GM23248 (cell line): ENCODE measurements around the gene OAF.

Source experiments
- EZH2 ChIP-seq: fragments of 200-600 bp; sonication (generic); IDR thresholded peaks from 2 replicates; pipeline ENCODE4 v1.6.1; 2018; ENCODE audit warnings: antibody characterized with exemption, mild to moderate bottlenecking; ENCODE audit not compliant: insufficient read depth, poor library complexity, severe bottlenecking
- EZH2phosphoT487 ChIP-seq: fragments of 200-600 bp; sonication (generic); IDR thresholded peaks from 2 replicates; pipeline ENCODE4 v1.6.1; 2018; ENCODE audit warnings: antibody characterized with exemption, moderate library complexity, mild to moderate bottlenecking, low read depth; ENCODE audit not compliant: insufficient read depth

DNA sequence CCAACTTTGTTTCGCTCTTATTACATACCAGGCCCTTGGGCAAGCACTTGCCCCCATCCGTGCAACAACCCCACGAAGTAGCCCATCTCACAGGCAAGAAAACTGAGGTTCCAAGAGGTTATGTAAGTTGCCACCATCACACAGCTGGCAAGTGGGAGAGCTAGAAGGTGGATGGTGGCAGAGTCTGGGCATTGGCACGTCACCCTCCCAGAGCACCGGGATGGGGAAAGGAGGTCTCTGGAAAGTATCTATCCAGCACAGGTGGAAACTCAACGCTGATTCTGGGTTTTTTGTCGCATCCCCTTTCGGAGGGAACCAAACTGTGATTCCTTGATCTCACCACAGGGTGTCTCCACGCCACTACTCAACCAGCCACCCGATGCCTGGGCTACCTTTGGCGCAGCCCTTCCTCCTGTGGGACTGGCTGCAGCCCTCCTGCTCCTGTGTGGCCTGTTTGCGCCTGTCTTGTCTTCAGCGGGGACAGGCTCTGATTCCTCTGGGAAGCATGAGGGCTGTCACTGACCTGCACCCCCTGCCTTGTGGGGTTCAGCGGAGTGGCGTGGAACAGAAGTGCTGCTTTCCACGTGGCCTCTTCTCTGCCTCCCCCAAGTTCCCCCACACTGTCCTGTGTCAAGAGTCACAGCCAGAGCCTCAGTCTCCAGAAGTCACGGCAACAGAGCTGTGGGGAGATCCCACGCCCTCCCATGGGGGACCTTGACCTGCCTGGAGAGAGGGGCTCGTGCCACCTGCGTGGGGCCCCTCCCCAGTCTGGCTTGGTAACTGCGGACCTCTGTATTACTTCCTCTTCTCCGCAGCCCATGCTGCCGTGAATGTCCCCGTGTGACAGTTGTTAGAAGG, 38.5 kb upstream of the OAF start:
- TF ChIP-seq EZH2 (no peak), EZH2phosphoT487 (no peak)
